ENCODE results near the gene NT5DC4.

NT5DC4 gene

DNA sequence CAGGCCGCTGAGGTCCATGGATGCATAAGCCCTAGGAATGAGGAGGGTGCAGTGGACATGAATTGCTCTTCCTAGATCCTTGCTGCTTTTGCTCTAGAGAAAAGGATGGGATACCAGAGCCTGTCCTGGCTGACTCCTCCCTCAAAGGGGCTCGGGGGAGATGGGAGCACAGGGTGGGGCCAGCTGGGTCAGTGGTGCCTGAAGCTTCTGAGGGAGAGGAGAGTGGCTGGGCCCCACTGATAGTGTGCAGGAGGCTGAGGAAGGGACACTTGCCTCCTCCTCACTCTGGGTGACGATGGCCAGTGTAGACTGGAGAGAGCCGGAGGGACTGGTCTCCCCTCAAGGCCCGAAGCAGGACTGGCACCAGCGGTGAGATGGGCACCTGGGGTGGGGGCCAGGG is at the start of gene NT5DC4:
Gene NT5DC4 (plus strand): TSS at position 236 of the 400 bp plus-strand sequence. CDS start 60 bp downstream, at position 296.
- DNase-seq: no peak

DNA sequence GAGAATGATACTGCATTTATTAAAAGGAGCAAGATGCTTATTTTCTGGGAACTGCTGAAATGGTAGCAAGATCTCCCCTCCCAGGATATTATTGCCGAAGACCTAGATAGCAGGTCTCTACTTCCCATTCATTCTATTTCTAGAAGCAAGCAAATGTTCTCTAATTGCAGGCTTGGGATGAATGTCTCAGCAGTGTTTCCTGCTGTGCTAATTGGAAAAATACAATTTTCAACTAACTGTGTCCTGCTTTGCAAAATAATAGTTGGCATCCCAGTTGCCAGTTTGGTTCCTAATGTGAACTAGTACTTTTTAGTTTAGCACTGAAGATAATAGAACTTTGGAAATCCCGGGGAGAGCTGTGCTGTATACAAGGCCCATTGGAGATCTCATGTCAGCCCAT is 49.0 kb upstream of the NT5DC4 start:
- no peak for DNase-seq

DNA sequence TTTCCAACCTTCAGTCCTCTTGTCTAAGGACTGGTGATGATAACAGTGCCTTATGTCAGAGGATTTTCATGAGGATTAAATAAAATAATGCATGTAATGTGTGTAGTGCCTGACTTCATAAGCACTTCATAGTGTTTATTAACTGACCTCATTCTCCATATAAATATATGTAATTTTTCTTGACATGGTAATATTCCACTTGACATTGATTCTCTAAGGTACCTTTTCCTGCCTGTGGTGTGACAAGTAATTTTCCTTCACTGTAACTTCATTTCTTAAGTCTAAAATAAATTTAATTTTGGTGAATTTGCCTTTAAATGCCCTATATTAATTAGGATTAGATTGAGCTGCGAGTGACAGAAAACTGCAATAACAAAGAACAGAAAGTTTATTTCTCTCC is 47.8 kb upstream of the NT5DC4 start:
- DNase-seq: no peak

DNA sequence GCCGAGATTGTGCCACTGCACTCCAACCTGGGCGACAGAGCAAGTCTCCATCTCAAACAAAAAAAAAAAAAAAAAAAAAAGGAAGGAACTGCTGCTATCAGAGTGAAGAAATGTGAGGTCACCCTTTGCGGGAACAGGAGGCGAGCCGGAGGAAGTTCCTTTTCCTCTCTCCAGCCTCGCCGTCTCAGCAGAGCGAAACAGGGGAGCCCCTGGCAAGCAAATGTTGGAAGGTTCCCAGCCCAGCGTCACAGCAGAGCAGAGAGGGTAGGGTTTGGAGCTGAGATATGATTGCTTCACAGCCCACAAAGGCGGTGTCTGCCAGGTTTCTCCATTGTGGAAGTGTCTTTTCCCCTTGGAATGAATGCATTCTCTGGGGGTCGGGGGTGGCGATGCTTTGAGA is 46.6 kb upstream of the NT5DC4 start:
- no peak for DNase-seq

DNA sequence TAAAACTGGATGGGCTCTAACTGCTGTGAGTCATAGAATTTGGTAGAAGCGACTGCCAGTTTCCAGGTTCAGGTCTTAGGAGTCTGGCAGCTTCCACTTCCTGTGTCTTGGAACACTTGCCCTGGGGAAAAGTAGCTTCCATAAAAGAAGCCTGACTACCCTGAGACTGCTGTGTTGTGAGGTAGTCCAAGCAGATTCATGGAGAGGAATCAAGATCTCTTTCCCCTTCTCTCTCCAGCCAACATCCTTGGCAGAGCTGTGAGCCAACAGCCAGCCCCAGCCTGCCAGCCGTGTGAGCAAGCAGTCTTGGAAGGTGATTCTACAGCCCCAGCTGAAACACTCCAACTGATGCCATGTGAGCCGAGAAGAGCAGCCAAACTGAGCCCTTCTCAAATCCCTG is 41.3 kb upstream of the NT5DC4 start:
- DNase-seq: no peak

DNA sequence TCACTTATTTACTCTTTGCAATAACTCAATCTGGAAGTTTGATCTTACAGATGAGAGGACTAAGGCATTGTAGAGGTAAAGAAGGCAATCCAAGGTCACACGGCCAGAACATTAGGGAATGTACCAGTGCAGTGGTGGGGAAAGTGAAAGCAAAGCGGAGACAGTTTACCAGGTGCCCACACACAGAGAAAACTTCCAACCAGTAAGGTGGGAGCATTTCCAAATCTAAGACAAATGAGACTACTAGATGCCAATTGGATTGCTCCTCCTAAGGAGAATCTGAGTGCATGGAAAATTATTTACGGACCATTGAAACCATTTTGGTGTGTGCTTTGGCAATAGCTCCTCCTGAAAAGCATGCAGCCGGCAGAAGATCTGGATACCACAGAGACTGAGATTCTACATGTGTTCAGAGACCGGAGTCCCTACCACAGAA is 40.1 kb upstream of the NT5DC4 start:
- DNase-seq: no peak

DNA sequence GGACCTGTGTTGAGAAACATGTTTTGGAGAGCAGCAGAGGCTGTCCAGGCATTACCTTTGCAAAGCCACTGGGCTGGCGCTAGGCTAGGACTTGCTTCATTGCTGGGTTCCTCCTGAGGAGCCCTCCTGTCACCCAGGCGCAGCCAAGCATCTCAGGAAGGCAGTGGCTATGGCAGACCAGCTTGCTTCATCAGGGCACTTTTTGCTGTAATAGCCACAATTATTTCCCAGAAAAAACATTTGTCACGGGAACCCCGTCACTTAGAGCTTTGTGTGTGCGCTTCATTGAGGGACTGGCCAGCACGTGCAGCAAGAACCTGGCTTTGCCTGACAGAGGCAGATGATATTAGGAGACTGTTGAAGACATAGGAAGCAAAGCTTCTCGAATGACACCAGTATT is 38.7 kb upstream of the NT5DC4 start:
- no peak for DNase-seq

DNA sequence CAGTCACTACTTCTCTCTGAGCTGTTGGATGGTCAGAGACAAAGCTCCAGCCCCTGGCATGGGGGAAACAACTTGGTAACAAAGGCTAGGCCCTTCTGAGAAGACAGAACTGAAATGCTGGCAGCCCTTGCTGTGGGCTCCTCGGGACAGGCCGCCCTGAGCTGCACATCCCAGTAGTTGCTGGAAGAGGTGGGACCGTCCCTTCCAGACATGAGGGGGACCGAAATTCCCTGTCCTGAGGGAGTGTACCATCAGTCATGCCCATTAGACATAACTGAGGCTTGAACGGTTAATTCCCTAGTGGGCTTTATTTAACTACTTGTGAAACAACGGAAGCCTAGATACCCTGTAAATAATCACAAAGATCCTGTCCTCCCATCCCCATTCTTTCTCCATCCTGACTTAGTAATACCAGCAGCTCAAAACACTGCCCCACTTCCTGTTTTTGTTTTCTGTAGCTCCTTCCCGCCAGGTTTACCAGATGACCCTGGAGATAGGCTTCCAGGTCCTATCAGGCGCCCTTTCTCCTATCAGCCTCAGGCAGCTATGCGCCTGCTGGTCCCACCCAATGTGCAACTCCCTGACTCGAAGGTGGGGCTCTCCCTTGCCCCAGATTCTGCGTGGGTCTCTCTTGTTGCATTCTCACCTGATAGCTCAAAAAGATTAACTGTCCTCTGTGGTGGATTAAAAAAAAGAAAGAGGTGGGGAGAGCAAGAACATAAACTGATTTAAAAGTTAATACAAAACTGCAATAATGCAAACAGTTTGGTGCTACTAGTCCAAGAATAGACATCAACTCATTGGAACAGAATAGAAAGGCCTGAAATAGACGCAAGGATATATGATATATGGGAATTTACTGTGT is 37.0 kb upstream of the NT5DC4 start:
- no peak for DNase-seq

DNA sequence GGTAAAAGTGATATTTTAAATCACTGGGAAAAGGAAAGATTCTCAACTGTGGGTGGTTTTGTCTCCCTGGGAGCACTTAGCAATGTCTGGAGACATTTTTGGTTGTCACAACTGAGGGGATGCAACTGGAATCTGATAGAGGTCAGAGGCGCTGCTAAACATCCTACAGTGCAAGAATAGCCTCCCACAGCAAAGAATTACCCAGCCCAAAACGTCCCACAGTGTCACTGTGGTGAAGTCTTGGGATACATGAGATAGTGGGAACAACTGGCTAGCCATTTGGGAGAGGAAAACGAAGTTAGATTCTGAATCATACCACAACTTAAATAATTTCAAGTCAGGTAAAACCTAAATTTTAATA is 36.4 kb upstream of the NT5DC4 start:
- DNase-seq: no peak

DNA sequence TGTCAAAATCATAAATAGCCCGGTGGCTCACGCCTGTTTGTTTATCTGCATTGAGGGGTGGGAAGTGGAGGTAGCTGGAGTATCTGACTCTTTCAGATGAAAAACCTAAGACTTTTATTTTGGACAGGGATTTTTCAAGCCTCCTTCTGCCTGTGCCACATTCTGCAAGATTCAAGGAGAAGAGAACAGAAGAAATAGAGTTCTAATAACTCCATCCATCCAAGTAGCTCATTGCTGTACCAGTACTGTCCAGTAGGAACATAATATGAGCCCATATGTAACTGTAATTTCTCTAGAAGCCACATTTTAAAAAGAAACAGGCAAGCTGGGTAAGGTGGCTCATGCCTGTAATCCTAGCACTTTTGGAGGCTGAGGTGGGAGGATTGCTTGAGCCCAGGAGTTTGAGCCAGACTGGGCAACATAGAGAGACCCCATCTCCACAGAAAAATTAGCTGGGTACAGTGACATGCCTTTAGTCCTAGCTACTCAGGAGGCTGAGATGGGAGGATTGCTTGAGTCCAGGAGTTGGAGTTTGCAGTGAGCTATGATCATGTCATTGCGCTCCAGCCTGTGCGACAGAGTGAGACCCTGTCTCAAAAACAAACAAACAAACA is 35.4 kb upstream of the NT5DC4 start:
- no peak for DNase-seq

DNA sequence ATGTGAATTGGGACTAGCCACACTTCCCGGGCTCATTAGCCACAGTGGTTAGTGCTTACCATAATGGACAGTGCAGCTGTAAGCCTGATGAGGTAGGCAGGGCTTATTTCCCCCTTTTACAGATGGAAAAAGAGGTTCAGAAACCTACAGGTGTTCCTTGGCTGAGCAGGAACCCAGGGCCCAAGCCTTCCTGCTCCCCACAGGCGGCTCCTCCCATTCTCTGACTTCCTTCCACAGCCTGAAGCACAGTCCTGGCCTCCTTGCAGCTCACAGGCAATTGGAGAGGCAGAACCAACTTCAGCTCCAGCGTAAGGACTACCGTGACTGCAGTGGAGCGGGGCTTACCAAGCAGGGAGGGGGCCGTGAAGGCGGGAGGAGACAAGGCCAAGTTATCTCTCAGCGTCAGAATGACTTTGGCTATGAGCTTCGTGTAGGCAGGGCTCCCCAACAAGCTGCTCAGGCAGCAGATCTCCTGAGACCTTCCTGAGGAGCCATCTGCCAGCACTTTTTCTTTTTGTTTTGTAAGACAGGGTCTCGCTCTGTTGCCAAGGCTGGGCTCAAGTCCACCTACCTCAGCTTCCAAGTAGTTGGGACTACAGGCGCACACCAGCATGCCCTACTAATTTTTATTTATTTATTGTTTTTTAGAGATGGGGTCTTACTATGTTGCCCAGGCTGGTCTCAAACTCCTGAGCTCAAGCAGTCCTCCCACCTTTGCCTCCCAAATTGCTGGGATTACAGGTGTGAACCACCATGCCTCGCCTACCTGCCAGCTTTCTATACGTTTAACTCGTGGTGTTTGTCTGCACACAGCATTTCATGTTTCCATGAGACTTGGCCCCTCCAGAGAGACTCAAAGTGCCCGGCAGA is 34.2 kb upstream of the NT5DC4 start:
- DNase-seq: no peak

DNA sequence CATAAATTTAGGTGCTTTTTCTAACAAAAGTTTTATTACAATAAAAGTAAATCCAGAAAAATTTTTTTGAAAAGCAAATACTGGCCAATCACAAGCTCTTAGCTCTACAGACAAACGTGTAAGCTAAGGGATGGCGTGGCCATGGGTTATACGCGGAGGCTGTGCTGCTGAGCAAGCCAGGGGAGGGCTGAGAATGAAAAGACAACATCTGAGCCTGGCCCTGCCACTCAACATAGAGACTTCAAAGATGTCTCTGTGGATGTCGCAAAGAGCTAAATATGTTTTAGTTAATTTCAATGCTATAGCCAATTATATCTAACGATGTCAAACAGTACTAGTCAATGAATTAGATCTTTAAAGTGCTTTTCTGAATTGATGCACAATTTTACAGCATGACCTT is 33.3 kb upstream of the NT5DC4 start:
- no peak for DNase-seq

DNA sequence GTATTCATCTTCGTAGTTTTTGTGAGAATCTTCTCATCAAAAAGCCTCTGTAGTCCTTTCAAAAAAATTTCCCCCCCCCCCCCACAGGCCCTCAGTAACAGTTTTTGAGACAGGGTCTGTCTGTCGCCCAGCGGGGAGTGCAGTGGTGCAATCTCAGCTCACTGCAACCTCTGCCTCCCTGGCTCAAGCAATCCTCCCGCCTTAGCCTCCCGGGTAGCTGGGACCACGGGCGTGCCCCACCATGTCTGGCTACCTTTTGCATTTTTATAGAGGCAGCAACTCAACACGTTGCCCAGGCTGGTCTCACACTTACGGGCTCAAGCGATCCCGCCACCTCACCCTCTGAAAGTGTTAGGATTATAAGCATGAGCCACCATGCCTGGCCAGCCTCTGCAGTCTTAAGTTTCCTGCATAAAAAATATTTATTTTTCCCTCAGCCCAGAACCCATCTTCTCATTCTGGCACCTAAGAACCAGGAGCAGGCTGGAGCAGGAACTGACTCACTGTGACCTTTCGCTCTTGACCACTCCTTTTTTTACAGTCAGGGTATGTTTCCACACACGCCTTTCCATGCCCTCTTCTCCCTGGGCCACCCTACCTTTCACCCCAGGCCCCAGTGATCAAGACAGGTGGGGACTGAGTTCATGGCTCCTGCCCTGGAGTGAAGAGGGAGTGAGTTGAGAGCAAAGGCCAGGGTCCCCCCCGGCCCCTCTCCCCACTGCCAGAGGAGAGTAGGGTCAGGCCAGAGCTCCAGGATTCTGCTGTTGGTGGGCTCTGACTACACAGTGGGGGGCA is 32.5 kb upstream of the NT5DC4 start:
- peak; percentile 26 for DNase-seq

DNA sequence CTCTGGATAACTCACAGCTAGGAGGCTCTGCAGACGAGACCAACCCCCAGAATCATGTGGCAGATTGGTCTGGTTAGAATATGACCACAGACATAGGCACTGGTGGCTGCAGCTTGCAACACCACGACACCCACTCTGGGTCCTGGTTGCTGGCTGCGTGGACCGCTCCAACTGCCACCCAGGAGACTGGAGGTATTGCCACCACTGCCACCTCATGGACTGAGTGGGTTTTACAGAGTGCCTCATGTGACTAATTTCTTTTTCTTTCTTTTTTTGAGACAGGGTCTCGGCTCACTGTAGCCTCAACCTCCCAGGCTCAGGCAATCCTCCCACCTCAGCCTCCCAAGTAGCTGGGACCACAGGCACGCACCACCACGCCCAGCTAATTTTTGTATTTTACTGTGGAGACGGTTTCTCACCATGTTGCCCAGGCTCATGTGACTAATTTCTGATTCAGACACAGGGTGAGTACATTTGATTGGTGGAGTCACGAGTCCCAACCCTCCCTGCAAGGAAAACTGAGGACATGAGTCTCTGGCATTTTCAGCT is 29.9 kb upstream of the NT5DC4 start:
- DNase-seq: peak; percentile 73

DNA sequence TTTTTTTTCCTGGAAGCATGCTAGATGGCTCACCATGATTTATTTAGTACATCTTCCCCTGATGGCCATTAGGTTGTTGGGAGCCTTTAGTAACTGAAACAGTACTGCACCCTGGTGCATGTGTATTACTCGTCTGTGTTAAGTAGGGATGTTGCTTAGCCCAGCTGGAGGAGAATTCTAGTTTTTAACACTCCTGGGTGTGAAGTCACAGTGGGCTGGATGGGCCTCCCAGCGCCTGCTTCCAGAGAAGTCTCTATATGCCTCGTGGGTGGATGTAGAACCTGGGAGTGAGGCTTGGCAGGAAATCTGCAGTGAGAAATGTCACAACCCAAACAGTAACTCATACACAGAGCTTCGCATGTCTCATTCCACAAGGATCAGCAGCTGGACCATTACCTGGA is 28.9 kb upstream of the NT5DC4 start:
- DNase-seq: peak; percentile 52

DNA sequence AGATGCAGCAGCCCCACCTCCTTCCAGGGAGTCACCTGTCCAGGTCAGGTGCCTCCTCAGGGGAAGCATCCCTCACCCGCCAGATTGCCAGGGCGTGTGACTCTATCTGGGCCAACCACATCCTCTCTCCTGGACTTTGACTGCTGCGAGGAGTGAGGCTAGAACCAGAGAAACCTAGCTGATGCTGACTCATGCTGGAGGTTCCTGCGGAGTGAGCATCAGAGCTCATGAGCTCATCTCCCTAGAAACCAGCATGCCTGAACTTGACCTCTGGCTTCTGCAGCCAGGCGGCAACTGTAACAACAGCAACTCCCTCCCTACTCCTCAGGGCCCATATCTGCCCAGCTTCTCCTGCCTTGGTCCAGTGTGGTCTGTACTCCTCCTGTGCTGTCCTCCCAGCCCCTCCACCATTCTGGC is 28.3 kb upstream of the NT5DC4 start:
- peak; percentile 73 for DNase-seq

DNA sequence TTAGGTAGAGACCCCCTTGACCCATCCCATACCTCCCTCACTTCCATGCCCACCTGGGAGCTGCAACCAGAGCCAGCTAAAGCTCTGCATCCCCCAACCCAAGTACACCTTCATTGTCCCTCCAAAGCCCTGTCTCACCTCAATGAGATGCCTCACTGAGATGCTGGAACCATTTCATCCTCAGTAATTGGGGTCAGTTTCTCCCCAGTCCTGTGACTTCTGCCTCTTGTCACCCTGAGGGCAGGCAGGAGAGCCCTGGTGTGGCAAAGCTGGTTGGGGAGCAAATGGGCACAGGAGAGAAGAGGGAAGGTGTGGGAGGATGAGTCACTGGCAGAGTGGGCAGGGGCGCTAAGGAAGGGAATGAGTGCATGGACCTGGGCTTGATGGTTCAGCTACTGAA is 27.9 kb upstream of the NT5DC4 start:
- peak; percentile 65 for DNase-seq

DNA sequence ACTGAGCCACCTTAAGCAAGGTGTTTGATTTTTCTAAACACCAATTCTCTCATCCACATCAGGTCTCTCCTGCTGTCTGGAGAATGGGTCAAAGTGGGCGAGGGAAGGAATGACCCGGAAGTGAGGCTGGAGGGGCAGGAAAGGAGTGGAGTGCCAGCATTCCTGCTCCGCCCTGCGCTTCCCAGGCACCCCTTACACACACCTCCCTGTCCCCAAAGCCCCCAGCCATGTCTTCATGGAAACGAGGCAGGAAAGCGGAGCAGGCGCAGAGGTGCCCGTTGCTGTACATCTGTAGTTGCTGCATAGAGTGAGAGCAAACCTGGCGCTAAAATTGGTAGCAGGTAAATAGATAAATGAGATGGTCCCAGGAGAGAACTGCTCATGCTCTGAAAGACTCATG is 27.2 kb upstream of the NT5DC4 start:
- peak; percentile 39 for DNase-seq

DNA sequence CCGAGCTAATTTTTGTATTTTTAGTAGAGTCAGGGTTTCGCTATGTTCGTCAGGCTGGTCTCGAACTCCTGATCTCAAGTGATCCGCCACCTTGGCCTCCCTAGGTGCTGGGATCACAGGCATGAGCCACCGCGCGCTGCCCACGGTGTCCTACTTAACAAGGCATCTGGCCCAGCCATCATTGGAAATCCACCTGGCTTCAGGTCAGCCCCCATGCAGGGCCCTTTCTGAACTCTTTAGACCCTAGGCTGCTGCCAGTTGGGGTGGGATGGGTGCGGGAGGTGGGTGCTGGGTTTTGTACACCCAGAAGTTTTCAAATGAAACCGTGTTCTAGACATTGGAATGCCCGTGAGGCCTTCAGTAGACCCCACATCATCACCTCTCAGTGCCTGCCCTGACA is 26.6 kb upstream of the NT5DC4 start:
- peak; percentile 42 for DNase-seq

DNA sequence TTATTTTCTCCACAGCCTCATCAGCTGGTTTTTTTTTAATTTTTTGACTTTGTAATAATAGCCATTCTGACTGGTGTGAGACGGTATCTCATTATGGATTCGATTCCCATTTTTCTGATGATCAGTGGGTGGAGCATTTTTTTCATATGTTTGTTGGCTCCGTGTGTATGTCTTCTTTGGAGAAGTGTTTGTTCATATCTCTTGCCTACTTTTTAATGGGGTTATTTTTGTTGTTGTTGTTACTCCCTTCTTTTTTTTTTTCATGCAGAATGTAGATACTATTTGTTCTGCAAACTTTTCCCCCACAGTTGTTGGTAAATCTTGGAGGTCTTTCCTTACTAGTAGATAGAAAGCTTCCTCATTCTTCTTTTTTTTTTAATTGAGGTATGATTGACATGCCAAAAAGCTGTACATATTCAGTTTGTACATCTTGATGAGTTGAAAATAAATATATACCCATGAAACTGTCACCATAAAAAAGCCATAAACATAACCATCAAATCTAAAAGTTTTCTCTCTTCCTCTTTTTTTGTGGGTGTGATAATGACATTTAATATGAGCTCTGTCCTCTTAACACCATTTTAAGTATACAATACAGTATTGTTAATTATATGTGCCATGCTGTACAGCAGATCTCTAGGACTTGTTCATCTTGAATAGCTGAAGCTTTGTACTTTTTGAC is 21.8 kb upstream of the NT5DC4 start:
- DNase-seq: no peak

DNA sequence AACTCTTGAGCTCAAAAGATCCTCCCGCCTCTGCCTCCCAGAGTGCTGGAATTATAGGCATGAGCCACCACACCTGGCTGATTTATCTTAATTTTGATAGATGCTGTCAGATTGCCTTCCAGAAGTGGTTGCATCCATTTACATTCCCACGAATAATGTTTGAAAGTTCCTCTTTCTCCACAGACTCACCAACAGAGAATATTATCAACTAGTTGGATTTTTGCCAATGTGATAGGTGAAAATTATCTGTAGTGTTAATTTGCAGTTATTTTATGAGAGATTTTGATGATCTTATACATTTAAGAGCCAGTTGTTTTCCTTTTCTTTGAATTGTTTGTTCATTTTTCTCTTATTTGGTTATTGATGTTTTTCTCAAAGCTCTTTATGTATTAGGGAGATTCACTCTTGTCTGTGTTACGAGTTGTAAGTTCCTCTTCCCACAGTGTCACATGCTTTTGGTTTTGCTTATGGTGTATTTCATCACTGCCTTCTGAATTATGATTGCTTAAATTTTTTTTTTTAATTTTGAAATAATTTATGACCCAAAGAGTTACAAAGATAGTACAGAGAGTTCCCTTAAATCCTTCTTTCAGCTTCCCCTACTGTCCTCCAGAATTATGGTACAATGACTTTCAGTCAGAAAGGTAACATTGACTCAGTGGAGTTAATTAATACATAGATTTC is 20.7 kb upstream of the NT5DC4 start:
- no peak for DNase-seq
